Stimulated activated CD4-positive, alpha-beta T cell treated with anti-CD3 and anti-CD28 coated beads, Interleukin-4, amount 100 ng/mL, for 24 hours (primary cell): ENCODE results near the gene FYN.

Experiments
- DNase-seq: peaks from one replicate; pipeline ENCODE4 v3.0.0-alpha.2; 2020

Gene FYN

GRCh38 chr6:111721753-111722154 lies 151.5 kb downstream of the FYN start:
- peak; percentile 60 for DNase-seq

- no peak for DNase-seq
Observed at GRCh38 chr6:111720931-111721496, 152.2 kb downstream of the FYN start.

- no peak for DNase-seq
Observed at GRCh38 chr6:111718990-111719389, 154.3 kb downstream of the FYN start.

- no peak for DNase-seq
Observed at GRCh38 chr6:111718326-111718725, 154.9 kb downstream of the FYN start.

- DNase-seq = no peak
Observed at GRCh38 chr6:111717621-111718020, 155.6 kb downstream of the FYN start.

- no peak for DNase-seq
Observed at GRCh38 chr6:111716325-111716724, 156.9 kb downstream of the FYN start.

GRCh38 chr6:111715321-111715720 lies 157.9 kb downstream of the FYN start:
- DNase-seq = peak; percentile 48

- no peak for DNase-seq
Observed at GRCh38 chr6:111714416-111715270, 158.6 kb downstream of the FYN start.

GRCh38 chr6:111713811-111714210 lies 159.4 kb downstream of the FYN start:
- DNase-seq = no peak

GRCh38 chr6:111713236-111713635 lies 160.0 kb downstream of the FYN start:
- no peak for DNase-seq

GRCh38 chr6:111711984-111712752 lies 161.1 kb downstream of the FYN start:
- no peak for DNase-seq

GRCh38 chr6:111711476-111711875 lies 161.8 kb downstream of the FYN start:
- DNase-seq = no peak

- DNase-seq = no peak
Observed at GRCh38 chr6:111710911-111711310, 162.3 kb downstream of the FYN start.

GRCh38 chr6:111710439-111710838 lies 162.8 kb downstream of the FYN start:
- no peak for DNase-seq

- DNase-seq = peak; percentile 65
Observed at GRCh38 chr6:111709615-111710398, 163.4 kb downstream of the FYN start.

GRCh38 chr6:111709201-111709600 lies 164.1 kb downstream of the FYN start:
- DNase-seq = no peak

GRCh38 chr6:111707773-111708172 lies 165.5 kb downstream of the FYN start:
- no peak for DNase-seq

GRCh38 chr6:111706841-111707391 lies 166.3 kb downstream of the FYN start:
- DNase-seq = no peak

GRCh38 chr6:111703723-111704122 lies 169.5 kb downstream of the FYN start:
- DNase-seq = no peak

GRCh38 chr6:111702268-111702667 lies 171.0 kb downstream of the FYN start:
- no peak for DNase-seq

GRCh38 chr6:111701146-111701545 lies 172.1 kb downstream of the FYN start:
- no peak for DNase-seq

GRCh38 chr6:111700135-111700690 lies 173.0 kb downstream of the FYN start:
- no peak for DNase-seq
